GM12865 (cell line): ENCODE measurements around the gene CHRNB1.

Experiments
- DNase-seq: peaks from one replicate; pipeline ENCODE4 v3.0.0; 2010; ENCODE audit warnings: low read depth
- H3K4me3 ChIP-seq: 2 replicates; pipeline ENCODE4 v1.5.1; 2011; ENCODE audit warnings: mild to moderate bottlenecking, low read depth, low read length, control low read depth
- TF ChIP-seq, protein P1 (sequence below): IDR thresholded peaks from 2 replicates; pipeline ENCODE4 v1.5.1; 2011; ENCODE audit warnings: low read length, control low read depth, low read depth, inconsistent platforms; ENCODE audit not compliant: insufficient read depth; ENCODE audit errors: missing control alignments

CHRNB1 gene

DNA sequence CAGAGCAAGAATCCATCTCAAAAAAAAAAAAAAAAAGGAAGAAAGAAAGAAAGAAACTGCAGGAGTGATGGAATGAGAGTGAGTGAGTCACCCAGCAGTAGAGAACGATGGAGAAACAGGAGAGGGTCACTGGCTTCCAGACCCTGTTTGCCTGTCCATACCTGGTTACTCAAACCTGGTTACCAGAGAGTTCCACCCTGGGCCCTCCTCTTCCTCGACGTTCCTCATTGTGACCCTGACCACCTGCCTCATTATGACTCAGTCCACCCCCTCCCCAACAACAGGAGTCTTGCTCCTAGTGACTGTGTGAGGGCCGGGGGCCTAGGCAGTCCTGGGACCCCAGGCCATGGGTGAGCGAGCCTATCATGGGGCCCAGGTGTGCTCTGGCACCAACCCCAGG lies 16.3 kb upstream of the CHRNB1 start, which contains the start of gene SPEM3:
SPEM3 (plus strand) TSS at position 301 of the 400 bp plus-strand sequence; CDS start at position 347, 46 bp downstream.
- DNase-seq: no peak
- TF ChIP-seq, protein P1, sequence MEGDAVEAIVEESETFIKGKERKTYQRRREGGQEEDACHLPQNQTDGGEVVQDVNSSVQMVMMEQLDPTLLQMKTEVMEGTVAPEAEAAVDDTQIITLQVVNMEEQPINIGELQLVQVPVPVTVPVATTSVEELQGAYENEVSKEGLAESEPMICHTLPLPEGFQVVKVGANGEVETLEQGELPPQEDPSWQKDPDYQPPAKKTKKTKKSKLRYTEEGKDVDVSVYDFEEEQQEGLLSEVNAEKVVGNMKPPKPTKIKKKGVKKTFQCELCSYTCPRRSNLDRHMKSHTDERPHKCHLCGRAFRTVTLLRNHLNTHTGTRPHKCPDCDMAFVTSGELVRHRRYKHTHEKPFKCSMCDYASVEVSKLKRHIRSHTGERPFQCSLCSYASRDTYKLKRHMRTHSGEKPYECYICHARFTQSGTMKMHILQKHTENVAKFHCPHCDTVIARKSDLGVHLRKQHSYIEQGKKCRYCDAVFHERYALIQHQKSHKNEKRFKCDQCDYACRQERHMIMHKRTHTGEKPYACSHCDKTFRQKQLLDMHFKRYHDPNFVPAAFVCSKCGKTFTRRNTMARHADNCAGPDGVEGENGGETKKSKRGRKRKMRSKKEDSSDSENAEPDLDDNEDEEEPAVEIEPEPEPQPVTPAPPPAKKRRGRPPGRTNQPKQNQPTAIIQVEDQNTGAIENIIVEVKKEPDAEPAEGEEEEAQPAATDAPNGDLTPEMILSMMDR: no peak
- H3K4me3 ChIP-seq: no peak within 1 kb of the TSS

DNA sequence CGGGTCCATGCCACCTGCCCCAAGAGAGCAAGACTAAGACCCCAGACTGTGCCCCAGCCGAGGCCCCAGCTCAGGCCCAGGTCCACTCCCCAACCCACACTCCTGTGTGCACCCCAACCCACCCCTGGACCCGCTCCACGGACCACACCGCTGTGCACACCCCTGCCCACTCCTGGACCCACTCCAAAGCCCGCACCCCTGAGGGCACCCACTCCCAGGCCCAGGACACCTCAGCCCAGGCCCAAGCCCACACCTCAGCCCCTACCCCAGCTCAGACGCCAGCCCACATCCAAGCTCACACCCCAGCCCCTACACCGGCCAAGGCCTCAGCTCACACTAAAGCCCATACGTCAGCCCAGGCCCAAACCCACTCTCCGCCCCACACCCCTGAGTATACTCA lies 15.1 kb upstream of the CHRNB1 start:
- TF ChIP-seq, protein P1: no peak
- DNase-seq: no peak
- no peak overlapping the region for H3K4me3 ChIP-seq

DNA sequence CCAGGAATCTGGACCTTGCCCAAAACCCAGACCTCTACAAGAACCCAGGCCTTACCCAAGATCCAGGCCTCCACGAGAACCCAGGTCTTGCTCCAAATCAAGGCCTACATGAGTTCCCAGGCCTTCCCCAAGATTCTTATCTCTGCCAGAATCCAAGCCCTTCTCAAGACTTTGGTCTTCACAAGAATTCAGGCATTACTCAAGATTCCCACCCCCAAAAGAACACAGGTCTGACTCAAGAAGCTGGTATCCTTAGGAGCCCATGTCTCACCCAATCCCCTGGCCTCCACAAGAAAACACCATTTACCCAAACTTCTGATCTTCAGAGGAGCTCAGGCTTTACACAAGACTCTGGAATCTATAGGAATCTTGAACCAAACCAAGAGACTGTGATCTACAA lies 13.6 kb upstream of the CHRNB1 start:
- TF ChIP-seq, protein P1: no peak
- DNase-seq: no peak

DNA sequence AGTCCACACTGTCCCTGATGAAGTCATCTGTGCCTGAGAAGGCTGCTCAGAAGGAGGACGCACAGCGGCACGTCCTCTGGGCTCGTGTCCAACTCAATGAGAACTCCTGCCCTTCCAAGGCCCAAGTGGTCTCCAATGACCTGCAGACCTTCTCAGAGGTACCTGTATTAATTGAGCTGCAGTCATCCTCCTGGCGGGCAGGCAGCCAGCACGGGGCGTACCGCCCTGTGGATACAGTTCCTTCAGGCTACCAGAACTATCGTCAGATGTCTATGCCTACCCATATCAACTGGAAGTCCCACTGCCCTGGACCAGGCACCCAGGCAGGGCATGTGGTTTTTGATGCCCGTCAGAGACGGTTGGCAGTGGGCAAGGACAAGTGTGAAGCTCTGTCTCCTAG lies 12.6 kb upstream of the CHRNB1 start:
- TF ChIP-seq, protein P1: no peak
- H3K4me3 ChIP-seq: no peak overlapping the region
- DNase-seq: no peak

More for the DNA sequence above, 13.6 kb upstream of the CHRNB1 start:
- H3K4me3 ChIP-seq: no peak overlapping the region

DNA sequence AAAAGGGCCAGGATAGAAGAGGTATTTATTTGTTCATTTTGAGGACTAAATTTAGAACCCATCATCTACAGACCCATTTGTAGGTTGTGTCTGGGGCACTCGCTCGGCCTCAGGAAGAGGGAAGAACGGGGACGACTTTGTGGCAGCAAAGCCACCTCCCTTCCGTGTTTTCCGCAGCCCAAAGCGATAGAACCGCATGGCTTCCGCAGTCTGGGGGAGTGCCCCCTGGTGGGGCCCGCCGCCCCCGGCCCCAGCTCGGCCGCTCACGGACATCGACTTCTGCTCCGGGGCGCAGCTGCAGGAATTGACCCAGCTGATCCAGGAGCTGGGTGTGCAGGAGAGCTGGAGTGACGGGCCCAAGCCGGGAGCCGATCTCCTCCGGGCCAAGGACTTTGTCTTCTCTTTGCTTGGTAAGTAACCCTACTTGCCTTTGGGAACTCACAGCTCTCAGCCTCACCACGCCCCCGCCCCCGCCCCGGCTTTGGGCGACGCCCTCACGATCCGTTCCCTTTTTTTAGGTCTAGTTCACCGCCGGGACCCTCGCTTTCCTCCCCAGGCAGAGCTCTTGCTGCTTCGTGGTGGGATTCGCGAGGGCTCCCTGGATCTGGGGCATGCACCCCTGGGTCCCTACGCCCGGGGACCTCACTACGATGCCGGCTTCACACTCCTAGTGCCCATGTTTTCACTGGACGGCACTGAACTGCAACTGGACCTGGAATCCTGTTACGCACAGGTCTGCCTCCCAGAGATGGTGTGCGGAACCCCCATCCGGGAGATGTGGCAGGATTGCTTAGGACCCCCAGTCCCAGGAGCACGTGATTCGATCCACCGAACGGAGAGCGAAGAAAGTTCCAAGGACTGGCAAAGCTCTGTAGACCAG lies 8.9 kb upstream of the CHRNB1 start:
- DNase-seq: peak; percentile 70
- TF ChIP-seq, protein P1: peak; percentile 34

DNA sequence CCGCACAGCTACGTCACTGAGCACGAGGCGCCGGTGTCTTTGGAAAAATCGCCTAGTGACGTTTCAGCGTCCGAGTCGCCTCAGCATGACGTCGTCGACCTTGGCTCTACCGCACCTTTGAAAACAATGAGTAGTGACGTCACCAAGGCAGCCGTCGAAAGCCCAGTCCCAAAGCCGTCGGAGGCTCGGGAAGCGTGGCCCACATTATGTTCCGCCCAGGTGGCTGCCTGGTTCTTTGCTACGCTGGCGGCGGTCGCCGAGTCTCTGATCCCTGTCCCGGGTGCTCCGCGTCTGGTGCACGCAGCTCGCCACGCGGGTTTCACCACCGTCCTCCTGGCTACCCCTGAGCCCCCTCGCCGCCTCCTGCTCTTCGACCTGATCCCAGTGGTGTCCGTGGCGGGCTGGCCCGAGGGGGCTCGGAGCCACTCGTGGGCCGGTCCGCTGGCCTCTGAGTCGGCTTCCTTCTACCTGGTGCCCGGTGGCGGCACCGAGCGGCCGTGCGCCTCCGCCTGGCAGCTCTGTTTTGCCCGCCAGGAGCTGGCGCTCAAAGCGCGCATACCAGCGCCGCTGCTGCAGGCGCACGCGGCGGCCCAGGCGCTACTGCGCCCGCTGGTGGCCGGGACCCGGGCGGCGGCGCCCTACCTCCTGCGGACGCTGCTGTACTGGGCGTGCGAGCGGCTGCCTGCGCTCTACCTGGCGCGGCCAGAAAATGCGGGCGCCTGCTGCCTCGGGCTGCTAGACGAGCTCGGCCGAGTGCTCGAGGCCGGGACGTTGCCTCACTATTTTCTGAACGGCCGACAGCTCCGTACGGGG lies 8.1 kb upstream of the CHRNB1 start:
- peak; percentile 92 for DNase-seq

More for the DNA sequence above, 8.9 kb upstream of the CHRNB1 start:
- peak overlapping the region; percentile 58 for H3K4me3 ChIP-seq

More for the DNA sequence above, 8.1 kb upstream of the CHRNB1 start:
- TF ChIP-seq, protein P1: peak; percentile 78
- peak overlapping the region; percentile 58 for H3K4me3 ChIP-seq
